ENCODE measurements around the gene LRRK1.

The LRRK1 gene

GRCh38 chr15:100914876-100915275, 4.3 kb upstream of the LRRK1 start:
- no peak for DNase-seq (ENCODE audit: low read depth in 2 of 2)

GRCh38 chr15:100918034-100918689, 995 bp upstream of the LRRK1 start:
- peak; percentile 26 to 30 for DNase-seq (ENCODE audit: low read depth in 2 of 2)

- DNase-seq (ENCODE audit: low read depth in 2 of 2): no peak
Measured at GRCh38 chr15:100919481-100920405, 586 bp downstream of the LRRK1 start.

- no peak for DNase-seq (ENCODE audit: low read depth in 2 of 2)
Measured at GRCh38 chr15:100920516-100921135, 1.5 kb downstream of the LRRK1 start.

- DNase-seq (ENCODE audit: low read depth in 2 of 2): no peak
Measured at GRCh38 chr15:100922192-100923040, 3.3 kb downstream of the LRRK1 start.

- no peak for DNase-seq (ENCODE audit: low read depth in 2 of 2)
Measured at GRCh38 chr15:100923076-100923475, 3.9 kb downstream of the LRRK1 start.

- DNase-seq (ENCODE audit: low read depth in 2 of 2): no peak
Measured at GRCh38 chr15:100923902-100924301, 4.7 kb downstream of the LRRK1 start.

GRCh38 chr15:100924436-100924835, 5.3 kb downstream of the LRRK1 start:
- DNase-seq (ENCODE audit: low read depth in 2 of 2): no peak

- no peak for DNase-seq (ENCODE audit: low read depth in 2 of 2)
Measured at GRCh38 chr15:100925480-100925879, 6.3 kb downstream of the LRRK1 start.

GRCh38 chr15:100926258-100926657, 7.1 kb downstream of the LRRK1 start:
- no peak for DNase-seq (ENCODE audit: low read depth in 2 of 2)

- DNase-seq (ENCODE audit: low read depth in 2 of 2): no peak
Measured at GRCh38 chr15:100926971-100927756, 8.0 kb downstream of the LRRK1 start.

- no peak for DNase-seq (ENCODE audit: low read depth in 2 of 2)
Measured at GRCh38 chr15:100928632-100929280, 9.6 kb downstream of the LRRK1 start.

GRCh38 chr15:100929641-100930042, 10.5 kb downstream of the LRRK1 start:
- no peak for DNase-seq (ENCODE audit: low read depth in 2 of 2)

- no peak for DNase-seq (ENCODE audit: low read depth in 2 of 2)
Measured at GRCh38 chr15:100930306-100930848, 11.2 kb downstream of the LRRK1 start.

- DNase-seq (ENCODE audit: low read depth in 2 of 2): no peak
Measured at GRCh38 chr15:100931143-100931890, 12.2 kb downstream of the LRRK1 start.

- DNase-seq (ENCODE audit: low read depth in 2 of 2): no peak
Measured at GRCh38 chr15:100932676-100933348, 13.7 kb downstream of the LRRK1 start.

GRCh38 chr15:100934166-100934565, 15.0 kb downstream of the LRRK1 start:
- DNase-seq (ENCODE audit: low read depth in 2 of 2): no peak

- DNase-seq (ENCODE audit: low read depth in 2 of 2): no peak
Measured at GRCh38 chr15:100934726-100935125, 15.6 kb downstream of the LRRK1 start.

- no peak for DNase-seq (ENCODE audit: low read depth in 2 of 2)
Measured at GRCh38 chr15:100937171-100937570, 18.0 kb downstream of the LRRK1 start.

Measured in stimulated activated CD8-positive, alpha-beta memory T cell treated with anti-CD3 and anti-CD28 coated beads, Interleukin-7, amount 100 ng/mL, for 4 hours (primary cell).